PC-9 (cell line): ENCODE measurements around the gene CAPZB. TPM values are rescaled to one million over a fixed set of nuclear protein-coding genes. Genes with fewer than 3 reads are reported as not detected.

Experiments
- BruUV-seq: library from RNA; stranded (reverse); fragments of 400-500 nt; replicated peaks from 2 replicates; lab custom pipeline; 2021; lab: Mats Ljungman, UMichigan
- CTCF ChIA-PET: fragments of 300-600 bp; sonication (Branson Sonifier 250); formaldehyde crosslinking; loops from one replicate; lab custom pipeline; 2022; ENCODE audit warnings: antibody characterized with exemption; lab: Charles Lee
- POLR2A ChIA-PET: fragments of 300-600 bp; sonication (Branson Sonifier 250); formaldehyde crosslinking; loops from one replicate; lab custom pipeline; 2022; ENCODE audit warnings: antibody characterized with exemption; ENCODE audit not compliant: unreplicated experiment; lab: Charles Lee
- DNase-seq, 2 experiments: peaks; one replicate each; pipeline versions ENCODE4 v3.0.0 to v3.0.0-alpha.2; 2015 to 2022; ENCODE audit warnings: mixed read lengths in 1 of 2
- H2AFZ ChIP-seq: fragments of 200-600 bp; sonication (generic); 2 replicates; pipeline ENCODE4 v1.8.1; 2017; ENCODE audit warnings: antibody characterized with exemption
- H3F3A ChIP-seq: fragments of 200-600 bp; sonication (generic); 2 replicates; pipeline ENCODE4 v1.8.1; 2017; ENCODE audit warnings: antibody characterized with exemption, mild to moderate bottlenecking, low read depth; ENCODE audit not compliant: insufficient read depth
- H3K27ac ChIP-seq: fragments of 200-600 bp; sonication (generic); 2 replicates; pipeline ENCODE4 v1.6.1; 2016; ENCODE audit warnings: mixed run types
- H3K27me3 ChIP-seq: fragments of 200-600 bp; sonication (generic); 2 replicates; pipeline ENCODE4 v1.6.1; 2016; ENCODE audit warnings: low read depth, mixed run types; ENCODE audit not compliant: insufficient read depth
- H3K36me3 ChIP-seq: fragments of 200-600 bp; sonication (generic); 2 replicates; pipeline ENCODE4 v1.6.1; 2016; ENCODE audit warnings: low read depth, mixed run types
- H3K4me1 ChIP-seq: fragments of 200-600 bp; sonication (generic); replicated peaks from 2 replicates; pipeline ENCODE4 v1.6.1; 2016; ENCODE audit warnings: mixed run types; ENCODE audit not compliant: insufficient read depth
- H3K4me2 ChIP-seq: fragments of 200-600 bp; sonication (generic); 2 replicates; pipeline ENCODE4 v1.6.1; 2017; ENCODE audit warnings: mixed run types
- H3K4me3 ChIP-seq: fragments of 200-600 bp; sonication (generic); 2 replicates; pipeline ENCODE4 v1.6.1; 2016; ENCODE audit warnings: mixed run types
- H3K79me2 ChIP-seq: fragments of 200-600 bp; sonication (generic); 2 replicates; pipeline ENCODE4 v1.6.1; 2017; ENCODE audit warnings: low read depth, mixed run types
- H3K9me2 ChIP-seq: fragments of 200-600 bp; sonication (generic); 2 replicates; pipeline ENCODE4 v1.8.1; 2017; ENCODE audit warnings: mild to moderate bottlenecking; ENCODE audit not compliant: insufficient read depth
- H3K9me3 ChIP-seq: fragments of 200-600 bp; sonication (generic); 2 replicates; pipeline ENCODE4 v1.8.1; 2016; ENCODE audit warnings: low read depth; ENCODE audit not compliant: insufficient read depth
- H4K20me1 ChIP-seq: fragments of 200-600 bp; sonication (generic); 2 replicates; pipeline ENCODE4 v1.8.1; 2017; ENCODE audit not compliant: insufficient read depth
- CTCF ChIP-seq: fragments of 200-600 bp; sonication (generic); conservative IDR thresholded peaks from 2 replicates; pipeline ENCODE4 v1.6.1; 2017; ENCODE audit warnings: mixed run types, antibody characterized with exemption, mild to moderate bottlenecking, moderate library complexity
- EZH2 ChIP-seq: fragments of 200-600 bp; sonication (generic); IDR thresholded peaks from 2 replicates; pipeline ENCODE4 v1.8.0; 2017; ENCODE audit warnings: antibody characterized with exemption, low read depth
- intact Hi-C: fragments of 100-400 bp; cut with micrococcal nuclease; formaldehyde crosslinking; loops from one replicate; pipeline ENCODE4 v1.10.0; 2022; ENCODE audit not compliant: unreplicated experiment
- total RNA-seq: library from RNA; stranded (reverse); gene quantifications from 2 replicates; pipeline ENCODE4 v1.2.3, GENCODE V29; 2021

The CAPZB gene
- total RNA-seq, 1 experiment from 2014 or later = 222 TPM

DNA sequence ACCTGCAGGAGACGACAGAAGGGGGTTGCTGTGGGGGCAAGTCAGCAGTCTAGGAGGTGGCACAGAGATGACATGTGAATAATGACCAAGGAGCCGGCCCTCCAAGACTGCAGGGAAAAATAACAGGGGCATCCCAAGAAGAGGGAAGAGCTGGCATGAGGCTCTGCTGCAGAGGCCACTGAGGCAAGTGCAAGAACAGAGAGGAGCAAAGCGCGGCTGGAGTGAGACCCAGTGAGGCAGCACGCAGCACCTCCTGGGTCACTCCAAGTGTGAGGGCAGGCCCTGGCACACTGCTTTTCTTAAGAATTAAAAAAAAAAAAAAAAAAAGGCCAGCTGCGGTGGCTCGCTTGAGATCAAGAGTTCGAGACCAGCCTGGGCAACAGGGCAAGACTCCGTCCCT, 93.1 kb downstream of the CAPZB start:
- no peaks in the 10 kb centered on the region for H3K9me3 ChIP-seq
- H3K9me2 ChIP-seq = no peaks in the 10 kb centered on the region
- no peak overlapping the region for H2AFZ ChIP-seq
- no TSS peak for BruUV-seq
- no peaks in the 10 kb centered on the region for H3K27me3 ChIP-seq
- H3K4me1 ChIP-seq = no peaks in the 10 kb centered on the region
- no peaks in the 10 kb centered on the region for H3F3A ChIP-seq
- H4K20me1 ChIP-seq = peaks cover 11% of the 10 kb centered on the region
- CTCF ChIA-PET = interaction anchor here (0.6 to 0.9 kb wide), 3 partner anchors 190 to 439 kb away, joined by 3 to 4 read pairs (median 3); no protein-coding TSS in a partner anchor
- peaks cover 5% of the 10 kb centered on the region; the same call in 1 of the 2 replicates for H3K79me2 ChIP-seq
- H3K4me3 ChIP-seq = no peak overlapping the region
- H3K36me3 ChIP-seq = no peaks in the 10 kb centered on the region
- TF ChIP-seq CTCF = no peak
- TF ChIP-seq EZH2 = no peak
- no peak overlapping the region for H3K27ac ChIP-seq
- no peak overlapping the region for H3K4me2 ChIP-seq
- intact Hi-C loops = loop anchor here (5.0 to 10.0 kb wide), 3 partner anchors 93 to 255 kb away; partner anchors contain the start of gene CAPZB
- no peak for DNase-seq
- POLR2A ChIA-PET = no interaction called here

GRCh38 chr1:19391596-19391981, 93.8 kb downstream of the CAPZB start:
- no TSS peak for BruUV-seq
- Histone ChIP-seq H4K20me1 (peaks cover 10% of the 10 kb centered on the region), H3K79me2 (peaks cover 5% of the 10 kb centered on the region; the same call in 1 of the 2 replicates), H2AFZ (no peak overlapping the region), H3K9me3 (no peaks in the 10 kb centered on the region), H3K9me2 (no peaks in the 10 kb centered on the region), H3K36me3 (no peaks in the 10 kb centered on the region), H3K4me2 (no peak overlapping the region), H3K27ac (no peak overlapping the region), H3K4me1 (no peaks in the 10 kb centered on the region), H3F3A (no peaks in the 10 kb centered on the region), H3K27me3 (no peaks in the 10 kb centered on the region), H3K4me3 (no peak overlapping the region)
- POLR2A ChIA-PET = no interaction called here
- CTCF ChIA-PET = interaction anchor here (1.4 kb wide), 2 partner anchors 190 to 262 kb away, joined by 3 read pairs; no protein-coding TSS in a partner anchor
- intact Hi-C loops = loop anchor here (5.0 to 10.0 kb wide), 3 partner anchors 93 to 256 kb away; partner anchors contain the start of gene CAPZB
- no peak for DNase-seq
- peak; percentile 8; the same call in 1 of the 2 replicates for TF ChIP-seq CTCF
- no peak for TF ChIP-seq EZH2

- TF ChIP-seq CTCF (peak; percentile 68), EZH2 (no peak)
- peaks cover 5% of the 10 kb centered on the region; the same call in 1 of the 2 replicates for H3K79me2 ChIP-seq
- CTCF ChIA-PET = interaction anchor here (0.5 to 1.4 kb wide), 3 partner anchors 190 to 904 kb away, joined by 3 read pairs; no protein-coding TSS in a partner anchor
- no peak overlapping the region for H3K27ac ChIP-seq
- H3K9me2 ChIP-seq = no peaks in the 10 kb centered on the region
- no peak overlapping the region for H3K4me2 ChIP-seq
- no peaks in the 10 kb centered on the region for H3K9me3 ChIP-seq
- no peak overlapping the region for H3K4me3 ChIP-seq
- H4K20me1 ChIP-seq = peaks cover 10% of the 10 kb centered on the region
- intact Hi-C loops = loop anchor here (5.0 to 10.0 kb wide), 3 partner anchors 94 to 256 kb away; partner anchors contain the start of gene CAPZB
- no peaks in the 10 kb centered on the region for H3K36me3 ChIP-seq
- H2AFZ ChIP-seq = no peak overlapping the region
- H3K27me3 ChIP-seq = no peaks in the 10 kb centered on the region
- BruUV-seq = no TSS peak
- POLR2A ChIA-PET = no interaction called here
- H3K4me1 ChIP-seq = no peaks in the 10 kb centered on the region
- DNase-seq = no peak
- no peaks in the 10 kb centered on the region for H3F3A ChIP-seq
Observed at GRCh38 chr1:19390901-19391595, 94.3 kb downstream of the CAPZB start.
